ENCODE results near the gene TMEM109. TPM values are rescaled to one million over a fixed set of nuclear protein-coding genes. Genes with fewer than 3 reads are reported as not detected.

TMEM109 gene
- polyA plus RNA-seq, 4 donors, result 88.8 to 116 (median 91.3) TPM

DNA sequence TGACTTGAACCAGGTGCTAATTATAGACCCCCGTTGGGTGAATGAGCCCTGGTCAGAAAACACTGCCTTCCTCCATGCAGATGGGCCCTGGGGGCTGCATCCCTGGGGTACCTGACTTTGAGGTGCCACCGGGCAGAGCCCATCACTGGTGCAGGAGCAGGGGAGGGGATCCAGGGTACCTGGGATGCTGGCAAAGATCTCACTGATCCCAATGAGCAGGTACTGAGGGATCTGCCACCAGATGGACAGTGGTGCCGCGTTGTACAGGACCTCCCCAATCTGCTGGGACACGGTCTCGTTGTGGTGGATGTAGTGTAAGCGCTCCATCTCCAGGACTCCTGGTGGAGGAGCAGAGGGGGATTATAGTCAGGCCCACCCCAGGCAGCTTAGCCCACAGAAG lies 25.3 kb downstream of the TMEM109 start:
- no peak for DNase-seq (ENCODE audit: low read depth in 4 of 4, low spot score in 3 of 4)

DNA sequence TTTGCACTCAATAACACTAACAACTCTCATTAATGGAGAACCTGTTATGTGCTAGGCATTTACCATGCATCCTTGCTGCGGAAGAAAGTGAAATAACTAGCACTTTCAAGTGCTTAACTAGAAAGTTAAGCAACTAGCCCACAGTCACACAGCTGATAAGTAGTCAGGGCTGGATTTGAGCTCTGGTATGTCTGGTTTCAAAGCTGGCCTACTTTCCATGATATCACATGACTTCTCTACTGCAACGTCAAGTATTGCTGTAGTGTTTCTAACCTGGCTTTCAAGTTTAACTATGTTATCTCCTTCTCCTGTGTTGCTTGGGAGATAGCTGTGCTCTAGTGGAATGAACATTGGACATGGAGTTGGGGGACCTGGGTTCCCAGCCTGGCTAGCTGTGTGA lies 25.9 kb downstream of the TMEM109 start:
- DNase-seq (ENCODE audit: low read depth in 4 of 4, low spot score in 3 of 4), result no peak

DNA sequence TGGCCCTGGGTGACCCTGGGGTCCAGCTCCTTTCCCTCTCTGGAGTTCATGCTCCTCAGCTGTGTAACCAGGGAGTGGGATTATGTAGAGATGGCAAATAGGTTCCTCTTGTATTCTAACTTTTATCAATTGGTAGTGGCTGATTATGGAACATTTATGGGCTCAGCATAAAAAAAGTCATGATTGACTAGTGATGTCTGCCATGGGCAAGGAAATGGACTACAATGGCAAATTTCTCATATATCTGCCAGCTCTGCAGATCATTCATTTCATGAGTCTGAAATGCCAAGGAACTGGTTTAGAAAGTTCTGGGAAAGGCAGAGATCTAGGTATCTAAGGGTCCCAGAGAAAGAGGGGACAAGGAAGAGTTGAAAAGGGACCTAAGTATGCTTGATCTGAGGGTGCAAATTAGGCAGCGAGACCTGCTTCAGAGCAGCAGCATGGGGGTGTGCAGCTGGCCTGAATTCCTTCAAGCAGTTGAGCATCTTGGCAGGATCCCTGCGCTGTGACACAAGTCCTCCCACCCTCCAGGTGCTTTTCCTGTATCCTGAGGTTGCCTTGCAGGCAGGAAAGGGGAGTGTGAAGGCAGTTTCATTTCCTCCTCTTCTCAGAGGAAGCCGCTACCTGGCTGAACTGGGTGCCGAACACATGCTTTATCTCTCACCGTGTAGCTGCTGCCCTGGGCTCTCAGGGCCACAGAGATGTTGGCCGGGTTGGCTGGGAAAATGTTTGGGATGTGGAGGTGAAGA lies 27.6 kb downstream of the TMEM109 start:
- DNase-seq (ENCODE audit: low read depth in 4 of 4, low spot score in 3 of 4), result no peak

DNA sequence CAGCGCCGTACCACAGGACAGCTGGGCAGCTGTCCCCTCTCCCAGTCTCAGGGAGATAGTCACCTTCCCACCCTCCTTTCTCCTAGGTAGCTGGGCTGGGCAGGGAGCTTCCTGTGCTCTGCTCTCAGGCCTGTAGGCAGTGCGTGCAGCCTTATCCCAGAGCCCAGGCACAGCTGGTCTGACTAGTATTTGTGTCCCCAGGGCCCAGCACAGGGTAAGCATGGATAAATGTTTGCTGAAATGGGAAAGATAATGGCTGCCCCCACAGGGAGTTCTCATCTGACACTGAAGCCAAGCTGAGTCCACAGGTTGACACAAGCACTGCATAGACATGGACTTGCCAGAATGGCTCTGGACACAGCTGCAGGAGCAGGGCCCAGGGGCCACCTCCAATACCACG lies 28.3 kb downstream of the TMEM109 start:
- no peak for DNase-seq (ENCODE audit: low read depth in 4 of 4, low spot score in 3 of 4)

DNA sequence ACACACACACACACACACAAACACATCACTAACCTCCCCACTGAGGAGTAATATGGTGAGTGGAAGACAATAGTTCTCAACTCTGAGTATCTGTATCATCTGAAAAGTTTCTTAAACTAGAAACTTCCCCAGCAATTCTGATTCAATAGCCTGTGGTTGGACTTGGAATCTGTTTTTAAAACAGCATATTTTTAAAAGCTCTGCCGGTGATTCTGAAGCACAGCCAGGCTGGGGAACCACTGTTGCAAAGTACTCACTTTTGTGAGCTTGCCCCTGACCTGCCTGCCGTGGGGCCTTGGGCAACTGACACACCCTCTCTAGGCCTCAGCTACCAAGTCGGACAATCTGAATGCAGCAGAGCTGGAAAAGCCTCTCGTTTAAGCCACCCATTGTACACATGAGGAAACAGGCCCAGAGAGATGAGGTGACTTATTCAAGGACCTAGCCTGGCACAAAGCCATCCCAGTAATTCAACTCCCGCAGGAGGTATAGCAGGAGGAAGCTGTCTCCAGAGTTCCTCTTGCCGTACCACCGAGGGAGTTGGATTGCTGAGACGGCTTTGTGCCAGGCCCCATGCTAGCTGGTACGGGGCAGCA lies 29.1 kb downstream of the TMEM109 start:
- no peak for DNase-seq (ENCODE audit: low read depth in 4 of 4, low spot score in 3 of 4)

DNA sequence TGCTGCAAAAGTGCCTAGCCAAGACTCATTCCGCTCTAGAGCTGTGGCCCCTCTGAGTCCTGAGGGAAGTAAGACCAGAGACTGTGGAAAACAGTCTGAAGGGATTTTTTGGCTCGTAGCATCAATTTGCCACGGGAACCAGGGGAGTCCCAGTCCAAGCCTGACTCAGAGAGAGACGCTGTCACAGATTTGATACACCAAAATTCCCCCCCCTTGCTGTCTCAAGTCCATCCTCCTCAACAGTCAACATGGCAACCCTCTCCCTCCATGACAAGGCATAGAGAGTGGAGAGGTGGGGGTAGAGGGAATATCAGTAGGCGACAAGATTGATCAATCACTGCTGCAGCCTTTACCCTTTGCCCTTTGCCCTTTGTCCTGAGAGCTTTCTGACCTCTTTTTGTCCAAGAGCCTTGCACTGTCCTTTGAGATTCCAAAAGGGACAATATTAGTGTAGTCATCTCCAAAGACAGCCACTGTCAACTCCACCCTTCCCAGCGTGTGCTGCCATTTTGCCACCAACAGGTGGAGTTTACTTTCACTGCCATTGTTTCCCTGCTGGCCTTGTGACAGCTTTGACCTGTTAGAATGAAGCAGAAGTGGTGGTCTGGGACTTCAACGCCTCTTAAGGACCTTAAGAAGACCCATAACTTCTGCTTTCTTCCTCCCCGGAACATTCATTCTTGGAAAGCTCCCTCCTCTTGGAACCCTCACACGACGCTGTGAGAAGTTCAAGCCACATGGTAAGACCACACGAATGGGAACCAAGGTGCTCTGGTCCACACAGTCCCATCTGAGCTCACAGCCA lies 30.7 kb downstream of the TMEM109 start:
- no peak for DNase-seq (ENCODE audit: low read depth in 4 of 4, low spot score in 3 of 4)

DNA sequence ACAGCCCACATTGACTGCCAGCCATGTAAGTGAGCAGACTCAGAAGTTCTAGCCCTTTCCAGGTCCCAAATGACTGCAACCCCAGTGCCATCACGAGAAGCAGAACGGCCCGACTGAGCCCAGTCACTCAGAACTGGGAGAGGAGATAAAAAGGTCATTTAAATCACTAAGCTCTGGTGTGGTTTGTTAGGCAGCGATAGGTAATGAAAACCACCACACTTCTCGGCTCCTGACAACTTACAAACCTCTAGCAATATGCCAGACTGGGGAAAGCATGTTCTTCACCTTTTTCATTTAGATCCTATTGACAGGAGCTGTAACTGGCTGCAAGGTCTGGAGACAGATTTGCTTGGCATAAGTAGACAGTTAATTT lies 31.3 kb downstream of the TMEM109 start:
- DNase-seq (ENCODE audit: low read depth in 4 of 4, low spot score in 3 of 4), result no peak

DNA sequence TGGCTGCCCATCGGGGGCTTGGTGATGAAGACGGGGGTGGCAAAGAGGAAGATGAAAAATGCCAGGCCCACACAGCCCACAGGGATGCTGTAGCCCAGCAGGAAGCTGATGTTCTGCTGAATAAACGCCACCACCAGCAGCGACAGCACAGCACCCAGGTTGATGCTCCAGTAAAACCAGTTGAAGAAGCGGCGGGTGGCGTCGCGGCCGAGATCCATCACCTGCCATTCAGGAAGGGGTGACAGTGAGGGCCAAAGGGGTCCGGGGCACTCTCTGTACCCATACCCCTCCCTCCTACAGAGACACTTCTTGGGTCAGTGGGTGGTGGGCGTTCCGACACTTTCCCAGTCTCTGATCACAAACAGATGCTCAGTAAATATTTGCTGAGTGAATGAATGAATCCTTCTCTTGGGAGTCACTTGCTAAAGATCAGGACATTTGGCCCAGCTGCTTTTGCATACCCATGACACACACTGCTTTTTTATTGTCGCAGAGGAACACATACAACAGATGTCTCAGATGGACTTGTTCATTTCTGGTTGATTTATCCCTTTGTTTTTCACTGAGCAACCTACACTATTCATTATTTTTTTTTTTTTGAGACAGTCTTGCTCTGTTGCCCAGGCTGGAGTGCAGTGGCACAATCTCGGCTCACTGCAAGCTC lies 32.8 kb downstream of the TMEM109 start:
- no peak for DNase-seq (ENCODE audit: low read depth in 4 of 4, low spot score in 3 of 4)

DNA sequence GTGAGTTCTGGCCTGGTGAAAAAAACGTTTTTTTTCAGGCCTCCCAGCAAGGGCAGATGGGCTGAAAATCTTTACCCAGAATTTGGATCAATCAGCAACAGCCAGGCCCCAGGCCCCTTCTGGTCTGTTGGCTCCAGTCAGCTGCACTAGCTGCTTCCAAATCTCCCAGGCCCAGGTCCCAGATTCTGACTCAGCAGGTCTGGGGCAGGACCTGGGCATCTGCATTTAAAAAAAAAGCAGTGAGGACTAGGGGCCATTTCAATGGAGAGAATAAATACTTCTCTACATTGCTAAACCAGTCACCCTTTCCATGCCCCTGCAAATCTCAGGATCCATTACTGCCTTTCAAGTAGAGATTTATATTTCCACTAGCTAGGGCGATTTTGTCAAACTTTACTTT lies 33.7 kb downstream of the TMEM109 start:
- no peak for DNase-seq (ENCODE audit: low read depth in 4 of 4, low spot score in 3 of 4)

DNA sequence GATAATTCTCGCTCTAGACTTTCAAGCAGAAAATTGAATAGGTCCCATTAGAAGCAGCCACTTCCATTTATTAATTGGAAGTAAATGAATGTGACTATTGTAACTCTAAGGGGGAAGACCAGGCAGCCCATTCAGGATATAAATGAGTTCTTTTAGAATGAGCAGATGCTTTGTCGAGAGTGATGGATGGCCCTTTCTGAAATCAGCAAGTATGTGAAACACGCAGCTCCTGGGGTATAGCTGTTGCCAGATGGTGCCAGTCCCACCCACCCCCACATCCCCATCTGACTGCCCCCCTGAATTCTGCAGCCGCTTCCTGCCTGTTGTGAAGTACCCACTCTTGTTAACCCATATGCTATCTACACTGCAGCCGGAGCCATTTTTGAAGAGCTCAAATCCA lies 34.3 kb downstream of the TMEM109 start:
- DNase-seq (ENCODE audit: low read depth in 4 of 4, low spot score in 3 of 4), result no peak

DNA sequence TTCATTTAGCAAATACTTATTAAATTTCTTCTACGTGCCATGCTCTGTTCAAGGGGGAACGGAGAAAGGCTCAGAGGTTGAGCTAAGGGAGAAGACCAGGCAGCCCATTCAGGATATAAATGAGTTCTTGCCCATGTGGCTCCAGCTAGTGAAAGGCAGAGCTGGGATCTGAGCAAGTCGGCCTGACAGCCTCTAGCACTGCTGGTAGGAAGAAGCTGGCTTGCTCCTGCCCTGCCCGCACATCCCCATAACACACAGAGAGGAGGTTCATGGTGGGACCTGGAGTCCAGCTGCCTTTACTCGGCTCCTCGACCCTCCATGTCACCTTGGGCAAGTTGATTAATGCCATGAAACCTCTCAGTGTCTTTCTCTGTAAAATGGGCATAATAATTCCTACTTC lies 36.1 kb downstream of the TMEM109 start:
- DNase-seq (ENCODE audit: low read depth in 4 of 4, low spot score in 3 of 4), result no peak

DNA sequence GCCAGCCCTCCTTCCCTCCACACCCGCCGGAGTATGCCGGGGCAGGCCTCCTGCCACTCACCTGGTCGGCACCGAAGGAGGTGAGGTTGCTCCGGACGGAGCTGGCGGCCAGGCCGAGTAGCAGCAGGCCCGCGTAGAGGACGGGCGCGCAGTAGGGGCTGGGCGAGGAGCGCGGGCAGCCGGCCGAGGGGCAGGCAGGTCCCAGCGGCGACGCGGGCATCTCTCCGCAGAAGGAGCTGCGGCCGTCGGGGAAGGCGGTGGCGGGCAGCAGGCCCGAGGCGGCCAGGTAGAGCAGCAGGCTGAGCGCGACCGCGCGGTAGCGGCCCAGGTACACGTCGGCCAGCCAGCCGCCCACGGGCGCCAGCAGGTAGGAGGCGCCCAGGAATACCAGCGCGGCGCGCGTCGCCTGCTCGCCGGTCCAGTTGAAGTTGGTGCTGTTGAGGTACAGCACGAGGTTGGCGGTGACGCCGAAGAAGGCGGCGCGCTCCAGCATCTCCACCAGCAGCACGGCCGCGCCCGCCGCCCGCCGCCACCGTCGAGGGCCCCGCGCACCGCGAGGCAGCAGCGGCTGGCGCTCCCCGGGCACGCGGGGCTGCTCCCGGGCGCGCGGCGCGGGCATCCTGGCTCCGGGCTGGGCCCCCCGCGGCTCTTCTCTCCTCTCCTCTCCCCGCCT lies 37.1 kb downstream of the TMEM109 start:
- no peak for DNase-seq (ENCODE audit: low read depth in 4 of 4, low spot score in 3 of 4)

DNA sequence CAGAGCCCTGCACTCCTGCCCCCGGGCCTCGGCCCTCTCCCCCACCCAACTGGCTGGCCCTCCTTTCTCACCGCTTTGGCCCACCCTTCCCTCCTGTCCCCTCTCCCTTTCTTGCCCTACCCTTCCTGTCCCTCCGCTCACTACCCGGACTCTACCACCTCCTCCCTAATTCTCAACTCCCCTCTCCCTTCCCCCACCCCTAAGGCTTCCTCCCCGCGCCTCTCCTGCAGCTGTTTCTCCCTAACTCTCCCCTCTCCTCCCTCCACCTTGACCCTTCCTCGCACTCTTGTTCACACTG lies 37.6 kb downstream of the TMEM109 start:
- DNase-seq (ENCODE audit: low read depth in 4 of 4, low spot score in 3 of 4), result no peak

DNA sequence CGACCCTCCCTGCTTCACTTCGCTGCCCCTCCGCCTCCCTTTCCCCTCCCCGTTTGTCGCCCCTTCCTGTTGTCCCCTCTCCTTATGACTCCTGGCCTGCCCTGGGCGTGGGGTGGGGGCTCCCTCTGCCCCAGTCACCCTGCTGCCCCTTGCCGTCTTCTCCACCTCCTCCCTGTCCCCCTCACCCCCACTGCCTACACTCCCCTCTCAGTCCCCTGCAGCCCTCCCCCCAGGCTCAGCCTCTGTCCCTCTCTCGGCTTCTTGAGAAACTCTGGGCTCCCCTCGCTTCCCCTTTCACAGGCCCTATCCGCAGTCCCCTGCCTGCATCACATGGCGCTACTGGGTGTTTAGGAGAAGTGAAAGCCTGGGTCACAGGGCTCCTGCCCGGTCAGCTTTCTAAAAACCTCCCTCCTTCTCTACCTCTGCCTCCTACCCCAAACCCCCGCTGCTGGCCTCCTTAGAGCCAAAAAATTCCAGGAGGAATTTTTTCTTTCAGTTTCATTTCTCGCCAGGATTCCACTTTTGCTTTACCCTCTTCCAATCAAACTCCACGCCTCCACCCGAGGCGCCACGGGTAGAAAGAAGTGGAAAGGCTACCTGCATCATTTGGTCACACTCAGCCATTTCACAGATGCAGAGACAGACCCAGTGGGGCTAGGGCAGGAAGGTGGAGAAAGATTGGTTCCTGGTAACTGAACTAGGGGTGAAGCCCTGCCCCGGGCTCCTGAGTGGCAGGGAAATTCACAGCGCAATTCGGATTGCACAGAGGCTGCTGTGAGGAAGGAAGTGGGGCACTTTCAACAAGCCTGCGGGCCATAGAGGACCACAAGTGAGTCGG lies 38.2 kb downstream of the TMEM109 start, which contains the start of gene SLC15A3:
TSS of gene SLC15A3 (minus strand) at position 273 of the 838 bp plus-strand sequence. CDS start 625 bp downstream, outside the sequence.
- peak in 1 of 4 donors; percentile 30 for DNase-seq (ENCODE audit: low read depth in 4 of 4, low spot score in 3 of 4)

DNA sequence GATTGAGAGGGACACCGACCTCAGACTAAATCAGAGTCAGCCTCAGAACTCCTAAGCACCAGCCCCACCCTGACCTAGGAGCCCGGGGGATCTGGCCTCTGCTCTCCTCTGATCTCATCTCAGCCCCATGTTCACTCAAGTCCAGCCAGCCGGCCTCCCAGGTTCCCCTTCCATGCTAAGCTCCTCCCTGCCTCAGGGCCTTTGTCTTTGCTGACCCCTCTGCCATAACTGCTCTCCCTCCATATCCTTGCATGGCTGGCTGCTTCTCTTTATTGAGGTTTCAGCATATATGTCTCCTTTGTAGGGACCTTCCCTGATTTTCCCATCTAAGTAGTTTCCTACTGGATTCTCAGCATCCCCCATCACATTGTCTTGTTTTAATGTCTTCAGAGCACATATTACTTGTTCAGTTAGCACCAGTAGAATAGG lies 38.8 kb downstream of the TMEM109 start:
- DNase-seq (ENCODE audit: low read depth in 4 of 4, low spot score in 3 of 4), result no peak

DNA sequence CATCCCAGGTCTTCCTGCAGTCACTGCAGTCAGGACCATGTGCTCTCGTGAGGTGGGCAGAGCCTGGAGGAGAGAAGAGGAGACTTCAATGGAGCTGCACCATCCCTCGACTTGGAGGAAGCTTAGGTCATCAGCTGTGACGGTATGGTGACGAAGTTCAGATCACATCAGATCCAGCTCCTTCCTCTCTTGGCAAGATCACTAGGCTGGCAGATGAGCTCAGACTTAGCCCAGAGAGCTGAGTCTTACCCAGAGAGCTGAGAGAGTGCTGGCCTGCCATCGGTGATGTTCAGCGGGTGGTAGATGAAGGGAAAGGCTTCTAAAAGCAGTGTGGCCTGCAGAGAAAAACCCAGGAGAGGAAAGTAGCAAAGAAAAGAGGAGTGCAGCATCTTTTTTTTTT lies 39.8 kb downstream of the TMEM109 start:
- no peak for DNase-seq (ENCODE audit: low read depth in 4 of 4, low spot score in 3 of 4)

DNA sequence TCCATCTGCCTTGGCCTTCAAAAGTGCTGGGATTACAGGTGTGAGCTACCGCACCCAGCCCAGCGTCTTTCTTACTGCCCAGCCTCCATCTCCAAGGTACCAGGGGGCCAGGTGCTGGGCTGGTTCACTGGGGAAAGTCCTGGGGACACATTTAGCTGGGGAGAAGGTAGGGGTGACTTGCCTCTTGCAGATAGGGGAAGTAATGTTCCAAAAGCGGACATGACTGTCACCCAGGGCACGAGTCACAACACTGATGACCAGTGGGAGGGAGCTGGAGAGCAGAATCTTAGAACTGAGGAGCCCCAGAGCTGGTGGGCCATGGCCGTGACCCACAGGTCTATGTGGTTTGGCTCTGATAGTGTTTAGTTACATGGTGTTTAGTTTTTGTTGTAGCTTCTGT lies 40.5 kb downstream of the TMEM109 start:
- DNase-seq (ENCODE audit: low read depth in 4 of 4, low spot score in 3 of 4), result no peak

DNA sequence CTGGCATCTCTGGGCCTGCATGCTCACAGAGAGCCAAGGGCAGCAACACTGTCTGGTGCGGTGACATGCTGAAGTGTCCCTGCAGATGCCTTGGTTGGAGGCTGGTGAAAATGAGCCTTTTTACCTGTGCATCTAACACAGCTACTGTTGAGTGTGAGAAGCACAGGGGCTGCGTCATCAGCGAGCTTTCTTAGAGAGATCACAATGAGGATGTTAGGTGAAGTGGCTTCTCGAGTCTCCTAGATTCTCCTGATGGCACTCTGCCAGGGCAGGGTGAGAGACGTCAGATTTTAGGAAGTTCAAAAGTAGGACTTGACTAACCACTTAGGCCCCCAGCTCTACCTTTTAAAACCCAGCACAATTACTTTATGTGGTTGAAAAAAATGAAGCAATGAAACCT lies 41.6 kb downstream of the TMEM109 start:
- no peak for DNase-seq (ENCODE audit: low read depth in 4 of 4, low spot score in 3 of 4)

DNA sequence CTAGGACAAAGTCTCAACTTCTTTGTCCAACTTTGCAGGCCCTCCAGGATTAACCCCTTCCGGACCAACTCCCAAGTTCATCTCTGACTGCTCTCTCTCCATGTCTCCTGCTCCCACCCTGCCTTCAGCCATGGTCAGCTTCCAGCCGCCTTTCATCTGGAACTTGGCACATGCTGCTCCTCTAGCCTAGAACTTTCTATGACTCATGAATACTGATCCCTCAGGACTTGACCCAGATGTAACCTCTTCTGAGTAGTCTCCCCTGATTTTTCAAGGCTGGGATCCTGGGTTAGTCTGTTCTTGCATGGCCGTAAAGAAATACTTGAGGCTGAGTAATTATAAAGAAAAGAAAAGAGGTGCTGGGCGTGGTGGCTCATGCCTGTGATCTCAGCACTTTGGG lies 43.2 kb downstream of the TMEM109 start:
- no peak for DNase-seq (ENCODE audit: low read depth in 4 of 4, low spot score in 3 of 4)

DNA sequence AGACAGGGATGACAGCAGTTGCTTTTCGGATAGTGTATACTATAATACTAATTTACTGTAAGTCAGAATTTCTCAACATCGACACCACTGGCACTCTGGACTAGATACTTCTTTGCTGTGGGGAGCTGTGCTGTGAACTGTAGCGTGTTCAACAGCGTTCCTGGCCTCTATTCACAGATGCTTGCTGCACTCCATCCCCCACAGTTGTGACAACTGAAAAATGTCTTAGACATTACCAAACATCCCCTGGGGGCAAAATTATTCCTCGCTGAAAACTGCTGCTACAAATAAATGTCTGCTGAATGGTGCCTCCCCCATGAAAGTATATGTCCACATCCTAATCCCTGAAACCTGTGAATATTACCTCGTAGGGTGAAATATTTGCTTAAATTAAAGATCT lies 45.5 kb downstream of the TMEM109 start:
- no peak for DNase-seq (ENCODE audit: low read depth in 4 of 4, low spot score in 3 of 4)
